M059J (cell line): ENCODE measurements around the gene GCK. TPM values are rescaled to one million over a fixed set of nuclear protein-coding genes. Genes with fewer than 3 reads are reported as not detected.

ENCODE experiments used
- total RNA-seq: library from RNA; depleted of rRNA; stranded (reverse); fragments of >200 nt; shearing (Covaris generic); gene quantifications from 2 replicates; pipeline ENCODE4 v1.2.3, GENCODE V29; 2014; rRNA removed

The GCK gene
- total RNA-seq, 1 experiment from 2014 or later: not detected

Other genes with a start within 250 kb of the GCK start
- gene SPDYE1, start 191.5 kb downstream of the GCK start, total RNA-seq: not detected in 2 replicates
- 110 and 183 TPM in 2 replicates for gene DBNL, start 144.7 kb downstream of the GCK start, total RNA-seq
- gene PGAM2, start 123.9 kb downstream of the GCK start, total RNA-seq: 1.2 TPM in 2 replicates
- gene POLM, start 106.9 kb downstream of the GCK start, total RNA-seq: 18.0 and 33.6 TPM in 2 replicates
- 0.44 TPM in 1 of 2 replicates, not detected in the other for gene AEBP1, start 85.1 kb downstream of the GCK start, total RNA-seq
- gene POLD2, start 65.9 kb downstream of the GCK start, total RNA-seq: 85.3 and 127 TPM in 2 replicates
- not detected in 2 replicates for gene MYL7, start 48.1 kb downstream of the GCK start, total RNA-seq
- 106 and 128 TPM in 2 replicates for gene YKT6, start 11.5 kb upstream of the GCK start, total RNA-seq
- gene CAMK2B, start 136.2 kb upstream of the GCK start, total RNA-seq: 0.49 TPM in 1 of 2 replicates, not detected in the other